Measurements from ENCODE around the gene FBXO8. TPM values are rescaled to one million over a fixed set of nuclear protein-coding genes. Genes with fewer than 3 reads are reported as not detected.

The FBXO8 gene
- total and polyA plus RNA-seq, 2 of the 4 experiments (the other 2 are of a cell fraction), result 11.3 to 25.6 TPM

DNA sequence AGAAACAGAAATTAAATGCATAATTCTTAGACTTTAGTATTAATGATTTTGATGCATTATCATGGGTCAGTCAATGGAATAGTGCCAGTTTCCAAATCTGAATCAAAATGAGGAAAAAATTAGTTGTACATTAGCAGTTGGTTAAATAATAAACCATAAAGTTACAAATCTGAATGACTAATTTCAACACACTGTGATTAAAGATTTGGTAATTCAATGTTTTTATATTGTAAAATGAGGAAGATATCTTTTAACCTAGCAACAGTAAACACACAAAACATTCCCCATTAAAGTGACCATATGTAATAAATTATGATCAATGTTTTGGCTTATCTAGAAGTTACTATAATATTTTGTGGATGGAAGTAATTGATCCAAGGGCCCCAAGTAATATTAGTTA is 1.6 kb downstream of the FBXO8 start:
- H3K9me3 ChIP-seq (ENCODE audit: control insufficient read depth, insufficient read depth, low read length), result no peaks in the 10 kb centered on the region
- no peak overlapping the region for H3K4ac ChIP-seq (ENCODE audit: low read depth, low read length)
- no peak overlapping the region for H3K14ac ChIP-seq (replicated peaks; ENCODE audit: low read depth, low read length)
- no peaks in the 10 kb centered on the region for H3K36me3 ChIP-seq (ENCODE audit: control insufficient read depth, insufficient read depth, low read length)
- no peak overlapping the region for H3K23ac ChIP-seq (ENCODE audit: low read depth, low read length)
- peaks cover 6 to 38% of the 10 kb centered on the region in 2 experiments; a peak in 3 of 4 replicates for H3K79me1 ChIP-seq (ENCODE audit: low read depth in 1 of 2, low read length in 2 of 2)
- no peak overlapping the region for H2AFZ ChIP-seq (replicated peaks; ENCODE audit: low read length, poor library complexity)
- no peak for ATAC-seq (ENCODE audit: low read depth)
- no peak overlapping the region for H4K8ac ChIP-seq (ENCODE audit: low read depth in 2 of 2, low read length in 2 of 2)
- no peak overlapping the region for H2AK9ac ChIP-seq (replicated peaks; ENCODE audit: low read depth, low read length, poor library complexity)
- no peak overlapping the region for H3K56ac ChIP-seq (ENCODE audit: extremely low read depth, insufficient read depth, low read length)
- no peak overlapping the region for H2AK5ac ChIP-seq (ENCODE audit: low read depth, low read length)
- H2BK15ac ChIP-seq (ENCODE audit: low read depth, low read length), result no peak overlapping the region
- H3K9ac ChIP-seq (ENCODE audit: low read depth, low read length), result no peak overlapping the region
- BruUV-seq (replicated peaks), result no TSS peak
- no peak overlapping the region for H2BK5ac ChIP-seq (ENCODE audit: low read depth, low read length, poor library complexity, severe bottlenecking)
- no peaks in the 10 kb centered on the region for H3K27me3 ChIP-seq (ENCODE audit: control insufficient read depth, insufficient read depth, low read length)
- no peak overlapping the region for H2BK120ac ChIP-seq (ENCODE audit: low read depth, low read length)
- in situ Hi-C loops (cut with MboI; ENCODE audit: low sequenced_read_pairs) (no loop called here), intact Hi-C loops (cut with micrococcal nuclease) (loop anchor here (2.0 to 5.0 kb wide), 2 partner anchors 59 to 910 kb away; partner anchors contain the start of gene SAP30), dilution Hi-C loops (cut with HindIII; ENCODE audit: low sequenced_read_pairs, unreplicated experiment) (no loop called here)
- ChIA-PET POLR2A (ENCODE audit: unreplicated experiment) (no interaction called here), CTCF (no interaction called here)
- H3K4me2 ChIP-seq (ENCODE audit: low read depth, low read length), result no peak overlapping the region; the same call in 1 of the 2 replicates
- no peak for TF ChIP-seq NFE2L2 (IDR thresholded peaks at IDR 0.05; ENCODE audit: low read depth, low read length)
- no peak for TF ChIP-seq MAFK (IDR thresholded peaks at IDR 0.05; ENCODE audit: low read depth, low read length)
- TF ChIP-seq MXI1 (IDR thresholded peaks at IDR 0.05; ENCODE audit: borderline replicate concordance, low read depth, low read length), result no peak
- TF ChIP-seq RAD21 (IDR thresholded peaks at IDR 0.05; ENCODE audit: low read length), result no peak
- TF ChIP-seq CHD1 (IDR thresholded peaks at IDR 0.05; ENCODE audit: low read depth, low read length), result no peak
- TF ChIP-seq, protein P1, sequence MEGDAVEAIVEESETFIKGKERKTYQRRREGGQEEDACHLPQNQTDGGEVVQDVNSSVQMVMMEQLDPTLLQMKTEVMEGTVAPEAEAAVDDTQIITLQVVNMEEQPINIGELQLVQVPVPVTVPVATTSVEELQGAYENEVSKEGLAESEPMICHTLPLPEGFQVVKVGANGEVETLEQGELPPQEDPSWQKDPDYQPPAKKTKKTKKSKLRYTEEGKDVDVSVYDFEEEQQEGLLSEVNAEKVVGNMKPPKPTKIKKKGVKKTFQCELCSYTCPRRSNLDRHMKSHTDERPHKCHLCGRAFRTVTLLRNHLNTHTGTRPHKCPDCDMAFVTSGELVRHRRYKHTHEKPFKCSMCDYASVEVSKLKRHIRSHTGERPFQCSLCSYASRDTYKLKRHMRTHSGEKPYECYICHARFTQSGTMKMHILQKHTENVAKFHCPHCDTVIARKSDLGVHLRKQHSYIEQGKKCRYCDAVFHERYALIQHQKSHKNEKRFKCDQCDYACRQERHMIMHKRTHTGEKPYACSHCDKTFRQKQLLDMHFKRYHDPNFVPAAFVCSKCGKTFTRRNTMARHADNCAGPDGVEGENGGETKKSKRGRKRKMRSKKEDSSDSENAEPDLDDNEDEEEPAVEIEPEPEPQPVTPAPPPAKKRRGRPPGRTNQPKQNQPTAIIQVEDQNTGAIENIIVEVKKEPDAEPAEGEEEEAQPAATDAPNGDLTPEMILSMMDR (conservative IDR thresholded peaks at IDR 0.05; ENCODE audit: low read depth, low read length), result no peak
- TF ChIP-seq FOS (IDR thresholded peaks at IDR 0.05; ENCODE audit: low read depth, low read length), result no peak
- H4K5ac ChIP-seq (ENCODE audit: low read depth, low read length), result no peak overlapping the region
- H3K9me1 ChIP-seq (ENCODE audit: insufficient read depth, low read length), result no peaks in the 10 kb centered on the region
- H3K4me1 ChIP-seq (ENCODE audit: control insufficient read depth, insufficient read depth, low read length), result no peaks in the 10 kb centered on the region
- no peak overlapping the region for H3K18ac ChIP-seq (ENCODE audit: low read depth, low read length)
- no peak overlapping the region for H3K27ac ChIP-seq (ENCODE audit: insufficient read depth, low read length)
- H2BK20ac ChIP-seq (ENCODE audit: low read depth, low read length), result no peak overlapping the region
- no peaks in the 10 kb centered on the region for H4K20me1 ChIP-seq (ENCODE audit: insufficient read depth, low read length)
- H3K4me3 ChIP-seq (ENCODE audit: insufficient read depth, low read depth, low read length), result no peak overlapping the region
- DNase-seq, result no peak
- no peak overlapping the region for H4K91ac ChIP-seq (ENCODE audit: insufficient read depth, low read depth, low read length)
